Testis (tissue), 2 donors: ENCODE measurements around the gene RNASEH1.

Experiments
- POLR2A ChIP-seq: fragments of 450-650 bp; IDR thresholded peaks from one replicate; pipeline ENCODE4 v1.6.1; 2017; ENCODE audit warnings: antibody characterized with exemption, mild to moderate bottlenecking, moderate library complexity
- TF ChIP-seq, protein P1 (sequence below), 3 experiments: fragments of 450-650 bp in 2 of 3; fragments of 200-600 bp in 1 of 3; sonication (generic) in 1 of 3; IDR thresholded peaks; one replicate each; pipeline ENCODE4 v1.5.1; 2016 to 2019; ENCODE audit warnings: antibody characterized with exemption in 3 of 3, mild to moderate bottlenecking in 2 of 3, moderate library complexity in 1 of 3

DNA sequence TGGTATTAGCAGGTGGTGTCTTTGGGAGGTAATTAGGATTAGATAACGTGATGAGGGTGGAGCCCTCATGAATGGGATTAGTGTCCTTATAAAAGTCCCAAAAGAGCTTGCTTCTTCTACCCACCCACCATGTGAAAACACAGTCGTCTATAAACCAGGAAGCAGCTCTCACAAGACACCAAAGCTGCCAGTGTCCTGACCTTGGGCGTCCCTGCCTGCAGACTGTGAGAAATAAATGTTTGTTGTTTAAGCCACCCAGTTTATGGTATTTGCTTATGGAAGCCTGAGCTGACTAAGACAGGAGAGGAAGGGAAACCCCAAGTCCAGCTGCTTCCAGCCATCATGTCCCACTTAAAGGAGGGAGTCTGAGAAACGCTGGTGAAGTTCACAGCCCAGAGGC lies 52.4 kb downstream of the RNASEH1 start:
- TF ChIP-seq, protein P1, sequence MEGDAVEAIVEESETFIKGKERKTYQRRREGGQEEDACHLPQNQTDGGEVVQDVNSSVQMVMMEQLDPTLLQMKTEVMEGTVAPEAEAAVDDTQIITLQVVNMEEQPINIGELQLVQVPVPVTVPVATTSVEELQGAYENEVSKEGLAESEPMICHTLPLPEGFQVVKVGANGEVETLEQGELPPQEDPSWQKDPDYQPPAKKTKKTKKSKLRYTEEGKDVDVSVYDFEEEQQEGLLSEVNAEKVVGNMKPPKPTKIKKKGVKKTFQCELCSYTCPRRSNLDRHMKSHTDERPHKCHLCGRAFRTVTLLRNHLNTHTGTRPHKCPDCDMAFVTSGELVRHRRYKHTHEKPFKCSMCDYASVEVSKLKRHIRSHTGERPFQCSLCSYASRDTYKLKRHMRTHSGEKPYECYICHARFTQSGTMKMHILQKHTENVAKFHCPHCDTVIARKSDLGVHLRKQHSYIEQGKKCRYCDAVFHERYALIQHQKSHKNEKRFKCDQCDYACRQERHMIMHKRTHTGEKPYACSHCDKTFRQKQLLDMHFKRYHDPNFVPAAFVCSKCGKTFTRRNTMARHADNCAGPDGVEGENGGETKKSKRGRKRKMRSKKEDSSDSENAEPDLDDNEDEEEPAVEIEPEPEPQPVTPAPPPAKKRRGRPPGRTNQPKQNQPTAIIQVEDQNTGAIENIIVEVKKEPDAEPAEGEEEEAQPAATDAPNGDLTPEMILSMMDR (IDR thresholded peaks at IDR 0.05): no peak
- no peak for TF ChIP-seq POLR2A
